Neural progenitor cell (in vitro differentiated cells): ENCODE data around the gene PHPT1.

ENCODE experiments used
- EZH2 ChIP-seq: fragments of 200-600 bp; sonication (generic); IDR thresholded peaks from 2 replicates; pipeline ENCODE4 v1.6.1; 2017; ENCODE audit warnings: antibody characterized with exemption, mild to moderate bottlenecking, moderate library complexity
- EZH2phosphoT487 ChIP-seq: fragments of 200-600 bp; sonication (generic); IDR thresholded peaks from 2 replicates; pipeline ENCODE4 v1.6.1; 2017; ENCODE audit warnings: antibody characterized with exemption
- TF ChIP-seq, protein P1 (sequence below): fragments of 200-600 bp; sonication (generic); IDR thresholded peaks from 2 replicates; pipeline ENCODE4 v1.5.1; 2017; ENCODE audit warnings: antibody characterized with exemption, mild to moderate bottlenecking

DNA sequence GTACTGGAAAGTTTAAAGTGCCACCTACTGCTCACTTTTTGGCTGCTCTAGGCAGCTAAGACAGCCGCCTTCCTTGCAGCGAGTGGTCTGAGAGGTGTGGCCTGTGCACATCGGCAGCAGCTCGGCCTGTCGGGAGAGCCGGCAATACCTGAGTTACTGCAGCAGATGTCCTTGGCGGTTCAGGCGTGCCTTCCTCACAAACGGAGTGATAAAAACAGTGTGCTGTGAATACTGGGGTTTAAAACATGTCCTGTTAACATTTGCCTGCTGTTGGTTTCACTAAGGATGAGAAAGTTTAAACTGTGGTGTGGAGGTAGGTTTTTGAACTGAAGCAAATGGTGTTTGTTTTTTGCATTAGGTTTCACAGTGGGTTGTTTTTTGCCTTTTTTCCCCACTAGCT is 50.0 kb downstream of the PHPT1 start:
- TF ChIP-seq, protein P1, sequence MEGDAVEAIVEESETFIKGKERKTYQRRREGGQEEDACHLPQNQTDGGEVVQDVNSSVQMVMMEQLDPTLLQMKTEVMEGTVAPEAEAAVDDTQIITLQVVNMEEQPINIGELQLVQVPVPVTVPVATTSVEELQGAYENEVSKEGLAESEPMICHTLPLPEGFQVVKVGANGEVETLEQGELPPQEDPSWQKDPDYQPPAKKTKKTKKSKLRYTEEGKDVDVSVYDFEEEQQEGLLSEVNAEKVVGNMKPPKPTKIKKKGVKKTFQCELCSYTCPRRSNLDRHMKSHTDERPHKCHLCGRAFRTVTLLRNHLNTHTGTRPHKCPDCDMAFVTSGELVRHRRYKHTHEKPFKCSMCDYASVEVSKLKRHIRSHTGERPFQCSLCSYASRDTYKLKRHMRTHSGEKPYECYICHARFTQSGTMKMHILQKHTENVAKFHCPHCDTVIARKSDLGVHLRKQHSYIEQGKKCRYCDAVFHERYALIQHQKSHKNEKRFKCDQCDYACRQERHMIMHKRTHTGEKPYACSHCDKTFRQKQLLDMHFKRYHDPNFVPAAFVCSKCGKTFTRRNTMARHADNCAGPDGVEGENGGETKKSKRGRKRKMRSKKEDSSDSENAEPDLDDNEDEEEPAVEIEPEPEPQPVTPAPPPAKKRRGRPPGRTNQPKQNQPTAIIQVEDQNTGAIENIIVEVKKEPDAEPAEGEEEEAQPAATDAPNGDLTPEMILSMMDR, result no peak
- TF ChIP-seq EZH2phosphoT487, result no peak
- TF ChIP-seq EZH2, result no peak
